CD4-positive, alpha-beta T cell treated with Interleukin-17A for 4 hours (primary cell): ENCODE data around the gene CELSR1.

ENCODE experiments used
- DNase-seq: peaks from one replicate; pipeline ENCODE4 v3.0.0-alpha.2; 2020; ENCODE audit warnings: mixed read lengths

The CELSR1 gene

DNA sequence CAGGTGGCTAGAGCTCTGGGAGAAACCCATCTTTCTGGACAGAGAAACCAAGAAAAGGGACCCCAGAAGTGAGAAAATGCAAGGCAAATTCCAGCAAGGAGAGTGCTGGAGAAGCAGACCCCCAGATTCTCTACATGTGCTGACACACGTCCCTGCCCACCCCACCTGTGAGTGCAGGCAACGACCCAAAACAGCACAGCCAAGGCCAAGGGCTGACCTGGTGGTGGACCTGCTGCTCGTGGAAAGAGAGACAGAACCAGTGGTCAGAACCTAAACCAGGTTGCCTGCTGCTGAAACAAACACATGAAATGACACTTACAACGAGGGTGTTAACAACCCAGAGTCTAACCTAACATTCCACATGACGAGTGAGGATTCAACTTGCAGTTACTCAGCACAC, 177.3 kb downstream of the CELSR1 start:
- DNase-seq, result no peak

- no peak for DNase-seq
Measured at GRCh38 chr22:46359362-46359761, 178.1 kb downstream of the CELSR1 start.

DNA sequence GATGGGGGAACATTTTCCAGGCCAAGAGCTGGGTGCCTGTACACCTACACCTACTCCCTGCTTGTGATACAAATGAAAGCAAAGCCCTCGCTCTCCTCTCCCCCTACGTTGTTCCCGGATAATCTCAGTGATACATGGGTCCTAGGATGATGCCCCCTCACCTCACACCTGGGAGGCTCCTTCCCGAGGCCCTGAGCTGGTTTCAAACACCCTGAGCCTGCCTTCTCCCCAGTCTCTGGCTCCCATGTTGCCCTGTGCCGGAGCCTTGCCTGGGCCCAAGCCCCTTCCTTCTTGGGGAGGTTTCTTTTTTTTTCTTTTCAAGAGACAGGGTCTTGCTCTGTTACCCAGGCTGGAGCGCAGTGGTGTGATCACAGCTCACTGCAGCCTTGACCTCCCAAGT, 178.7 kb downstream of the CELSR1 start:
- DNase-seq, result no peak

GRCh38 chr22:46357711-46358520, 179.5 kb downstream of the CELSR1 start:
- no peak for DNase-seq

DNA sequence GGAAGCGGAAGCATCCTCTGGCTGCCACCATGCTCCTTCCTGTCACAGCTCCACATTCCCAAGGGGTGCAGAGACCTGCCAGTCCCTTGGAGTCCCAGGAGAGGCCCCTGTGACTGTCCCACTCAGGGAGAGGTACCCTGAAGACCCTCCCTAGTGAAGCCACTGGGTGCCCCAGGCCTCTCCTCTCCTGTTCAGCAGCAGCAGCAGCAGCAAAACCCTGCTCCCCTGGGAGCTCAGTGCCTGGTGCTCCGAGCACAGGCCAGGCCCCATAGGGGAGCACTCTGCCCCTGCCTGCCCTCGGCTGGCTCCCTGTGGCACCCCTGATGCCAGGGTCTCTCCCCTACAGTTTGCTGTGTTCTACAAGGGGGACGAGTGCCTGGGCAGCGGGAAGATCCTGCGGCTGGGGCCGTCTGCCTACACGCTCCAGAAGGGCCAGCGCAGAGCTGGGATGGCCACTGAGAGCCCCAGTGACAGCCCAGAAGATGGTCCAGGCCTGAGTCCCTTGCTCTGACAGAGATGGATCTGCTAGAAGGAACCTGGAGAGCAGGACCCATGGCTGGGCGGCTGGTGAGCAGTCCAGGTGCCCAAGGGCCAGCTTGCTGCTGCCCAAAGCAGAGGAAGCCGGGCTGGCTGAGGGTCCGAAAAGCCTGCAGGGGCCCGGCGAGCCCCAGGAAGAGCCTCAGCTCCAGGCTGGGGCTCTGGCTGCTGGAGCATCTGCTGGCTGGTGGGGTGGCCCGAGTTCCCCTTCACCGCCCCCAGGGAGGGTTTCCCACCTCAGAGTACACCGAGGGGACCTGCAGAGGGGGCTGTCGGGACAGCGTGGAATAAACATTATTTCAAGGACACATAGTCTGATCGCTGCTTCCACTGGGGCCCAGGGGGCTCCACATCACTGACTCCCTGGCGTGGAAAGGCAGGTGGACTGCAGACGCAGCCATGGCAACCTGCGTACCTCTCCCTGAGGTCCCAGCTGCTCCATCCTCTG, 180.6 kb downstream of the CELSR1 start:
- DNase-seq, result no peak

GRCh38 chr22:46355996-46356471, 181.4 kb downstream of the CELSR1 start:
- no peak for DNase-seq

DNA sequence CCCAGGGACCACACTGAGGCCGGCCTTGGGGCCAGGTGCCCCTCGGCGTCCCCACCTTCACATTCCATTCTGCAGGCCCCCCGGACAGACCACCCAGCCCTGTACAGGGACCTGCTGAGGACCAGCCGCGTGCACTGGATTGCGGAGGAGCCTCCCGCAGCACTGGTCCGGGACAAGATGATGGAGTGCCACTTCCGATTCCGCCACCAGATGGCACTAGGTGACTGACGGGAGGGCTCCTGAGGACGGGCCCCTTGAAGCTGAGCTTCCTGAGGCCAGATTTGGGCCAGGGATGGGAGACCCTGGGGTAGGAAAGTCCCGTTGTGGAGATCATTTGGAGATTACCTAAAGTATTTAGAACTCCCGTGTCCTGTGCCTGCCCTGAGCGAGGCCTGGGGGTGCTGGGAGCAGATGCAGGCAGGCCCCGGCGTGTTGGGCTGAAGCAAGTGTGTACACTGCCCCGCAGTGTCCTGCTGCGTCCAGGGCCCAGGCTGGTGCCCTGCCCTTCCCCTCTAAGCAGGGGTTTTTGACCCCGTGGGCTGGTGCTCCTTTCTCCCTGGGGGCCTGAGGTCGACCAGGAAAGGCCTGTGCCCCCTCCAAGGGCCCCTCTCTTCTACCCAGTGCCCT, 181.9 kb downstream of the CELSR1 start:
- DNase-seq, result peak; percentile 62

GRCh38 chr22:46354993-46355305, 182.5 kb downstream of the CELSR1 start:
- DNase-seq, result no peak

DNA sequence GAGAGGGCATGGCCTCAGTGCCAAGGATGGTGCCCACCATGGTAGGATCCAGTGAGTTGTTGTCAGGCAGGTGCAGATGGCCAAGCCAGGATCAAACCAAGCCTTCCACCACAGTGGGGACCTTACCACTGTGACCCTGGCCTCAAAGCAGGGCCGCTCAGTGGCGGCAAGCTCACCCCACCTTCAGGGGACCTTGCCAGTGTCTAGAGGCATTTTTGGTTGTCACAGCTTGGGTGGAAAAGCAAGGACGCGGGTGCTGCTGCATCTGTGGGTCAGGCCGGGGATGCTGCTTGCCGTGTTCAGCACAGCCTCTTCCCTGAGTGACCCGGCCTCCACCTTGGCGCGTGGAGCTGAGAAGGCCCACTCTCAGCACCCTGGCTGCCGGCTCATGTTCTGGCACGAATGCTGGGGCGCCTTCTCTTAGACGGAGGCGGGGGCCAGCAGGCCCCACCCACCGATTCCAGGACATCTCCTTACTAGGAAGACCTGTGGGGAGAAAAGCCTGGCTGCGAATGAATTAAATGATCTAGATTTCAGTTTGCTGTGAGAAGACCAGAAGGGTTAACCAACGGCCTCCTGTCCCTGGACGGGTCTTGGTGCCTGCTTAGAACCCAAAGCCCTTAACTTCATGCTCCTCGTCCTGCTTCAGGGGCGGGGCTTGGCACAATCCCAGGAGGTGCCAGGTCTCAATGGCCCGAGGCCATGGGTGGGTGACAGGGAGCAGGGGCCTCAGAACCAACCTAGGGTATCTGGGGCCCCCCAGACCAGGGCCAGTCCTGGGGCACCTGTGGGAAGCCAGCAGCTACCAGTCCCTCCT, 183.0 kb downstream of the CELSR1 start:
- no peak for DNase-seq

GRCh38 chr22:46353483-46354105, 183.8 kb downstream of the CELSR1 start:
- DNase-seq, result no peak

GRCh38 chr22:46352691-46353386, 184.6 kb downstream of the CELSR1 start:
- no peak for DNase-seq

DNA sequence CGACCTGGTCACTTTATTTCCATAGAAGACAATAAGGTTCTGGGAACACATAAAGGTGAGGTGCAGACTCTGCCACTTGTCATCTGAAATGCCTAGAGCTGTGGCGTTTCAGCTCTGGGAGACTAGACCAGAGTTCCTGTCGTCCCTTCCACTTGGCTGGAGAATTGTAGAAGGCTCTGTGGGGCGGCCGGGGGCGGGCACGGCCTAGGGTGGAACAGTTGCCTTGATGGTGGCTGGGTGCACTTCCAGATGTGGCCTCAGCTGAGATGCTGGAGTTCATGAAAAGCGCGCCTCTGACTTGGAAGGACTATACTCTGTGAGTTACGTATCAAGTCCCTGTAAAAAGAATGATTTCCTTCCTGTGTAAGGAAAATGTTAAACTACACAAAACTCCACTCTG, 185.1 kb downstream of the CELSR1 start:
- DNase-seq, result no peak

- no peak for DNase-seq
Measured at GRCh38 chr22:46351767-46352166, 185.7 kb downstream of the CELSR1 start.

DNA sequence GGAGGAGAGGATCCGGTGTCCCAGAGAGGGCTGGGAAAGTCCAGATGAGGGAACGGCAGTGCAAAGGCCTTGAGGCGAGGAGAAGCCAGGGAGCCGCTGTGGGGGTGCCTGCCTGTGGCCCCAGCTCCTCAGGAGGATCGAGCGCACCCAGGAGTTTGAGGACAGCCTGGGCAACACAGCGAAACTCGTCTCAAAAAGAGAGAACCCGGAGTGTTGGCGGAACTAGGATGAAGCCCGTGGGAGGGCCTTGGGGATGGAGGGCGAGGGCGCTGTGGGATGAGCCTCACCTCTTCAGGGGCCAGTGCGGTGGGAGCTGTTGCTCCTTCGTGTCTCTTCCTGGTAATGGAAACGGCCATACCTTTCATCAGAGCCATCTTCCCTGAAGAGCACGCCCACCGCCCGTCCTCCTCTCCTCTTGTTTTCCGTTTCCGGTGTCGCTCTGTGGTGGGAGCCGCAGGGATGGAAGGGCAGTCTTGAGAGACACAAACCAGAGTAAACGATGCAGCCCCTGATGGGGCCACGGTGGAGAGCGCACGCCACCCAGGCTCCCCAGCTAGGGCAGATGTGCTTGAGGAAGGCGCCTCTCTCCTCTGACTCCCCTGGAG, 186.2 kb downstream of the CELSR1 start:
- no peak for DNase-seq

DNA sequence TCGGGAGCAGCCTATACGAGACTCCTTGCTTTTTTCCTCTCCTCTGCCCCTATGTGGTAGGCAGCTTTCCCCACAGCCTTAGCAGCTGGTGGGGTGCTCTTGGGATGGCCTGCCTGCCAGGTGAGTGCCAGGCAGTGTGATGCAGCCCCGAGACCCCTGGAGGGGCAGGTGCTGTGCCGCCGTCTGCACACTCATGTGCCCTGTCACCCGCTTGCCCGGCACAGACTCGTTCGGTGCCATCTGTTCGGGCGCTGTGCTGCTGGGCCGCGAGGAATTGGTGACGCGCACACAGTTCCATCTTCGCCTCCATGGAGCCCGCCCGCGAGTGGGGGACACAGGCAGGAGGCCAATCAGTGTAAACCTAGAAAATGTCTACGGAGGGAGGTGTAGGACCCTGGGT, 186.8 kb downstream of the CELSR1 start:
- no peak for DNase-seq

DNA sequence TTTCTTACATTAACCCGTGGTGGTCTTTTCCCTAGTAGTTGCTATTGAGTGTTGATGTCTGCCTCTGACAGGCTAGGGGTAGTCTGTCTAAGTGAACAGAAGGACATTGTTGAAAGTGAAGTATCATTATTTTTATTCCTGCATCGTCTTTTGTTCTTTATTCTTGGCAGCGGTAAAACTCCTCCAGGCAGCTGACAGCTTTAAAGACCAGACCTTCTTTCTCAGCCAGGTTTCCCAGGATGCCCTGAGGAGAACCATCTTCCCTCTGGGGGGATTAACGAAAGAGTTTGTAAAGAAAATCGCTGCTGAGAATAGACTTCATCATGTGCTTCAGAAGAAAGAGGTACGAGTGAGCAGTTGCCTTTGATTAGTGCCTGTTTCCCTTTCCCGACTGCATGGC, 187.3 kb downstream of the CELSR1 start:
- no peak for DNase-seq

DNA sequence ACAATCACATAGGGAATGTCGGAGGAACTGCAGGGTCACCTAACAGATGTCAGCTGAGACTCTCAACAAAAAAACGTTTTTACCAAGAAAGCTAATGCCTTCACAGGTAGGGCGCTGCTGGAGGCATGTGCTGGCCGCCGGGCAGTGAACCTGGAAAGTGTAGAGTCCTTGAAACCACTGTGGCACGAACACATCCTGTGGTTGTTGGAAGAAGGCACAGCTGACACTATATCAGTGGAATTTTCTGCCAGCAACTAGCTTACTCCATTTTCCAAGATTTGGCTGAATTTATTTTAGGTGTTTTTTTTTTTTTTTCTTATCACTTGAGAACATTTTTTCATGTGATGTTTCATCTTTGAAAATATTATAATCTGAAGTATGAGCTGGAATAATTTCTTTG, 187.7 kb downstream of the CELSR1 start:
- no peak for DNase-seq

DNA sequence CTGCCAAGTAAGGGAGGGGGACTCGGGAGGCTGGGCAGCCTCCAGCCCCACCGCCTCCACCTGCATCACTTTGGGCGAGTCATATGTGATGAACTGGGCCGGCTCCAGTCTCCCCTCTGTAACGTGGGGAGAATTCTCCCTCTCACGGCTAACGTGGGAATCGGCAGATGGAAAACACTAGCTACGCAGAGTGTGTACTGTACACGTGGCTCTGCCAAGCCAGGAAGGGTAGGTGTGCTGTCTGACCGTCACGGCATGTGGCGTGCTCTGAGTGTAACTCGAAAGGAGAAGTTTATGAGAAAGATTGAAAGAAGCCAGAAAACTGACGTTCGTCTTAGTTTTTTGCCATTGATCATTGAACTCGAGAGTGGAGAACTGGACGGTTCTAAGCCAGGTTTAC, 188.2 kb downstream of the CELSR1 start:
- no peak for DNase-seq

DNA sequence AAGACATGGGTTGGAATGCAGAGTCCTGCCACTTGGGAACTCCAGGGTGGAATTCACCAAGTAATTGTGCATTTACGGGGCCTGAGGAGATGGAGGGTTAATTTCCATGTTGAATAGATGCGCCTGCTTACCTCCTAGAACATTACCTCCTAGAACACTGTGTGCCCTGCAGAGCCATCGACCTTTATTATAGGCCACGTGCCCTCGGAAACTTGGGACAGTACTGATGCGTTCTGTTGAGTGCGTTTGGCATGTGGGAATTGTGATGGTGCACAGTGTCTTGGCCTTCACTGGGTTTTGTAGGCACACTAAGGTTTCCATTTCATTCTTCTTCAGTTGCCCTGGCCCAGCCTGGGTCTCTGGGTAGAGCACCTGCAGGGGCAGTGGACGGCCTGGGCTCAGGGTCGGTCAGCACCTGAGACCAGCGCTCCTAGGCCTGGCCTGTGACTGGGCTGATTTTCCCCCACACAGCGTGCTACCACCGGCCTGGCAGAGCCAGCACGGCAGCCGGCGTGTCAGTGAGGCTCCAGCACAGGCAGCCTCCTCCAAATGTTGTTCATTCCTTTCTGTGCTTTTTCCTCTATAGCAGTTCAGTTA, 189.2 kb downstream of the CELSR1 start:
- no peak for DNase-seq

DNA sequence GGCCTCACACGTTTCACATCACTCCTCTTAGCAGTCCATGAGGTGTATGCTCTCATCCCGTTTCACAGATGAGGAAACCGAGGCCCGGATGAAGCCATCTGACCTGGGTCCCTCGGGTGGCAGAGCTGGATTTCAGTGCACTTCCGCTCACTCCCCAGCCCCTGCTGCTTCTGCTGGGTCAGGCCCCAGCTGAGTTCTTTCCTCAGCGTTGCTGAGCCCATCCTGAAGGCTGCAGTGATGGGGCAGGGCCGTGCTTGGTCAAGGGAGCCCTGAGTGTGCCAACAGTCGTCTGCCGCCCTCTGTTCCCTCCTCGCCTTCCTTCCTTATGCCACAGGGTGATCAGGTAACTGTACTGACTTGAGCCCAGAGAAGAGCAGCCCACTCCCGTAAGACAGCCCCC, 189.8 kb downstream of the CELSR1 start:
- no peak for DNase-seq
